OCI-LY7 (cell line): ENCODE data around the gene SAP30L. TPM values are rescaled to one million over a fixed set of nuclear protein-coding genes. Genes with fewer than 3 reads are reported as not detected.
A peak's percentile ranks its signal among the peaks of the same experiment; 100 is the strongest.

Experiments
- BruUV-seq: library from RNA; stranded (reverse); fragments of 400-500 nt; replicated peaks from 2 replicates; lab custom pipeline; 2021; lab: Mats Ljungman, UMichigan
- CTCF ChIA-PET: fragments of 300-600 bp; sonication (Branson Sonifier 250); formaldehyde crosslinking; loops from one replicate; lab custom pipeline; 2022; ENCODE audit warnings: antibody characterized with exemption; ENCODE audit not compliant: unreplicated experiment; lab: Charles Lee
- POLR2A ChIA-PET: fragments of 300-600 bp; sonication (Branson Sonifier 250); formaldehyde crosslinking; loops from one replicate; lab custom pipeline; 2022; ENCODE audit warnings: antibody characterized with exemption; lab: Charles Lee
- DNase-seq: peaks from one replicate; pipeline ENCODE4 v3.0.0-alpha.2; 2015; ENCODE audit warnings: low spot score
- H2AFZ ChIP-seq: fragments of 200-600 bp; sonication (generic), shearing (Covaris generic); 2 replicates; pipeline ENCODE4 v1.6.1; 2014; ENCODE audit warnings: mild to moderate bottlenecking, antibody characterized with exemption, low read length, moderate library complexity
- H3K27ac ChIP-seq: fragments of 200-600 bp; sonication (generic); 2 replicates; pipeline ENCODE4 v1.5.1; 2014; ENCODE audit warnings: mixed run types, low read depth, mild to moderate bottlenecking, moderate library complexity, low read length, inconsistent platforms; ENCODE audit not compliant: poor library complexity, severe bottlenecking
- H3K36me3 ChIP-seq: fragments of 200-600 bp; sonication (generic); 2 replicates; pipeline ENCODE4 v1.6.1; 2014; ENCODE audit warnings: mild to moderate bottlenecking, antibody characterized with exemption, low read length, moderate library complexity, mixed read lengths; ENCODE audit not compliant: insufficient read depth
- H3K4me1 ChIP-seq: fragments of 200-600 bp; sonication (generic); 2 replicates; pipeline ENCODE4 v1.5.1; 2014; ENCODE audit warnings: mild to moderate bottlenecking, low read length; ENCODE audit not compliant: insufficient read depth, poor library complexity, severe bottlenecking
- H3K4me2 ChIP-seq: fragments of 200-600 bp; sonication (generic); 2 replicates; pipeline ENCODE4 v1.6.1; 2014; ENCODE audit warnings: mild to moderate bottlenecking, low read length
- H3K4me3 ChIP-seq: fragments of 200-600 bp; sonication (generic); 2 replicates; pipeline ENCODE4 v1.5.1; 2014; ENCODE audit warnings: mild to moderate bottlenecking, low read depth, low read length; ENCODE audit not compliant: poor library complexity, severe bottlenecking
- H3K79me2 ChIP-seq: fragments of 200-600 bp; sonication (generic); 2 replicates; pipeline ENCODE4 v1.6.1; 2016; ENCODE audit warnings: low read depth, mild to moderate bottlenecking, low read length, moderate library complexity, mixed read lengths; ENCODE audit not compliant: insufficient read depth
- H3K9me2 ChIP-seq: fragments of 200-600 bp; sonication (generic); 2 replicates; pipeline ENCODE4 v1.6.1; 2016; ENCODE audit warnings: mild to moderate bottlenecking, low read length, mixed read lengths; ENCODE audit not compliant: insufficient read depth
- H3K9me3 ChIP-seq: fragments of 200-600 bp; sonication (generic); 2 replicates; pipeline ENCODE4 v1.6.1; 2014; ENCODE audit warnings: mild to moderate bottlenecking, mixed run types, low read length, mixed read lengths
- H4K20me1 ChIP-seq: fragments of 200-600 bp; sonication (generic); 2 replicates; pipeline ENCODE4 v1.6.1; 2014; ENCODE audit warnings: mild to moderate bottlenecking, antibody characterized with exemption, low read length, moderate library complexity, mixed read lengths; ENCODE audit not compliant: insufficient read depth
- EZH2phosphoT487 ChIP-seq: fragments of 200-600 bp; sonication (generic); IDR thresholded peaks from 2 replicates; pipeline ENCODE4 v1.6.1; 2018; ENCODE audit warnings: low read depth, borderline replicate concordance, mild to moderate bottlenecking, mixed run types, antibody characterized with exemption, low read length, moderate library complexity, mixed read lengths
- intact Hi-C: fragments of 100-400 bp; cut with micrococcal nuclease; formaldehyde crosslinking; loops from one replicate; pipeline ENCODE4 v1.10.0; 2022; ENCODE audit not compliant: unreplicated experiment
- total RNA-seq, 2 experiments: library from RNA; depleted of rRNA in 1 of 2; stranded (reverse); fragments of >200 nt in 1 of 2; shearing (Covaris generic) in 1 of 2; gene quantifications; 2 replicates each; pipeline ENCODE4 v1.2.3, GENCODE V29; 2014 to 2022
- TF ChIP-seq, protein P1 (sequence below): fragments of 200-600 bp; sonication (generic); conservative IDR thresholded peaks from 2 replicates; pipeline ENCODE4 v1.5.1; 2014; ENCODE audit warnings: mild to moderate bottlenecking, antibody characterized with exemption, low read length, moderate library complexity, mixed read lengths

Gene SAP30L
- total RNA-seq, 2 experiments from 2014 or later = 37.5 to 38.7 TPM

DNA sequence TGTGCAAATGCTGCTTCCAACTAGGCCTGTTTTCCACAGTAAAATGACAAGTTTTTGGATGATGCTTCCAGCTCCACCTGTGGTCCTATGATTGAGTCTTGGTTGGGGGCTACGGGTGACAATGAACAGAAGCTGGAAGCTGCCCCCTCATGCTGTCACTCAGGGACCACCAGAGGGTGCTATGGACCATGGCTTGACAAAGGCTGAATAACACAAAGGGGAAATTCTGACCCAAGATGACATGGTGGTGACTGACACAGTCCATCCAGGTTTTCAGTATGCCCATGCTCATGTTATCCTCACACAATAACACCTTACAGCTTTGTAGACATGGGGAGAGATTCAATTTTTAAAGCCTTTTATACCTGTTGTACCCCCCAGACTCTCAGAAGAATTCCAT is 23.9 kb upstream of the SAP30L start:
- Histone ChIP-seq H3K4me1 (peaks cover 1% of the 10 kb centered on the region), H4K20me1 (no peaks in the 10 kb centered on the region), H3K36me3 (no peaks in the 10 kb centered on the region), H3K9me3 (peaks cover 13% of the 10 kb centered on the region; the same call in 1 of the 2 replicates), H3K27ac (no peak overlapping the region), H3K4me3 (no peak overlapping the region), H2AFZ (no peak overlapping the region), H3K79me2 (no peaks in the 10 kb centered on the region), H3K4me2 (no peak overlapping the region), H3K9me2 (no peaks in the 10 kb centered on the region)
- DNase-seq = peak; percentile 51
- POLR2A ChIA-PET = interaction anchor here (0.6 to 1.5 kb wide), 3 partner anchors 19 to 210 kb away, joined by 3 read pairs; no protein-coding TSS in a partner anchor
- CTCF ChIA-PET = no interaction called here
- no peak for TF ChIP-seq EZH2phosphoT487
- TF ChIP-seq, protein P1, sequence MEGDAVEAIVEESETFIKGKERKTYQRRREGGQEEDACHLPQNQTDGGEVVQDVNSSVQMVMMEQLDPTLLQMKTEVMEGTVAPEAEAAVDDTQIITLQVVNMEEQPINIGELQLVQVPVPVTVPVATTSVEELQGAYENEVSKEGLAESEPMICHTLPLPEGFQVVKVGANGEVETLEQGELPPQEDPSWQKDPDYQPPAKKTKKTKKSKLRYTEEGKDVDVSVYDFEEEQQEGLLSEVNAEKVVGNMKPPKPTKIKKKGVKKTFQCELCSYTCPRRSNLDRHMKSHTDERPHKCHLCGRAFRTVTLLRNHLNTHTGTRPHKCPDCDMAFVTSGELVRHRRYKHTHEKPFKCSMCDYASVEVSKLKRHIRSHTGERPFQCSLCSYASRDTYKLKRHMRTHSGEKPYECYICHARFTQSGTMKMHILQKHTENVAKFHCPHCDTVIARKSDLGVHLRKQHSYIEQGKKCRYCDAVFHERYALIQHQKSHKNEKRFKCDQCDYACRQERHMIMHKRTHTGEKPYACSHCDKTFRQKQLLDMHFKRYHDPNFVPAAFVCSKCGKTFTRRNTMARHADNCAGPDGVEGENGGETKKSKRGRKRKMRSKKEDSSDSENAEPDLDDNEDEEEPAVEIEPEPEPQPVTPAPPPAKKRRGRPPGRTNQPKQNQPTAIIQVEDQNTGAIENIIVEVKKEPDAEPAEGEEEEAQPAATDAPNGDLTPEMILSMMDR = peak; percentile 82
- intact Hi-C loops = no loop called here
- no TSS peak for BruUV-seq

DNA sequence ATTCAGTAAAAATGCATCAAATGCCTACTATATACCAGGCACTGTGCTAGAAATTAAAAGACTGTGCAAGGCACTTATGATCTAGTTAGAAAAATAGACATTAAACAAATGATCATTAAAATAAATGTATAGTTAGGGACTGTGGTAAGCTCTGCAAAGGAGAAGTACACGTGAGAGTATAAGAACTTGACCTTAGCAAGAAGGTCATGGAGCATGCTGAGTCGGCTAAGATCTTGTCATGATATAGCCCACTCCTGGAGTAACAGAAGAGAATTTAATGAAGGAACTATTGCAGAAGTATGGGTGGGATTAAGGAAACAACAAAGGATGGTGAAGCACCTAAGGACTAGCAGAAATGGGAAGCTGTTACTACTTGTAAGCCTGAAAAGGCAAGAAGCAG is 23.5 kb upstream of the SAP30L start:
- no peak overlapping the region for H3K27ac ChIP-seq
- H4K20me1 ChIP-seq = no peaks in the 10 kb centered on the region
- no peak overlapping the region for H3K4me3 ChIP-seq
- H3K9me2 ChIP-seq = no peaks in the 10 kb centered on the region
- no peak for TF ChIP-seq EZH2phosphoT487
- TF ChIP-seq, protein P1 = no peak
- no peak for DNase-seq
- ChIA-PET CTCF (no interaction called here), POLR2A (interaction anchor here (0.6 to 1.5 kb wide), 3 partner anchors 19 to 209 kb away, joined by 3 read pairs; no protein-coding TSS in a partner anchor)
- no peak overlapping the region for H3K4me2 ChIP-seq
- no TSS peak for BruUV-seq
- intact Hi-C loops = no loop called here
- no peaks in the 10 kb centered on the region for H3K79me2 ChIP-seq
- no peak overlapping the region for H2AFZ ChIP-seq
- H3K36me3 ChIP-seq = no peaks in the 10 kb centered on the region
- H3K4me1 ChIP-seq = no peaks in the 10 kb centered on the region
- peaks cover 13% of the 10 kb centered on the region; the same call in 1 of the 2 replicates for H3K9me3 ChIP-seq

DNA sequence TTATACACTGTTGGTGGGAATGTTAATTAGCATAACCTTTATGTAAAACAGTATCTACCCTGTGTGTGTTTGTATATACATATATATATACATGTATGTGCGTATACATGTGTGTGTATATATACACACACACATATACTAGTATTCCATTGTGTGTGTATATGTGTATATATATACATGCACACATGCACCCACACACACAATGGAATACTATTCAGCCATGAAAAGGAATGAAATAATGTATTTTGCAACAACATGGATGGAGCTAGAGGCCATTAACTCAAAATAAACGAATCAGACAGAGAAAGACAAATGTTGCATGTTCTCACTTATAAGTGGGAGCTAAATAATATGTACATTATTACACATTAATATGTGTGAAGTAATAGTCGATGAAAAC is 17.6 kb upstream of the SAP30L start:
- Histone ChIP-seq H3K4me1 (no peaks in the 10 kb centered on the region), H3K9me3 (peaks cover 7% of the 10 kb centered on the region; the same call in 1 of the 2 replicates), H3K9me2 (no peaks in the 10 kb centered on the region), H3K4me3 (no peak overlapping the region), H3K27ac (no peak overlapping the region), H4K20me1 (no peaks in the 10 kb centered on the region), H3K4me2 (no peak overlapping the region), H2AFZ (no peak overlapping the region), H3K36me3 (no peaks in the 10 kb centered on the region), H3K79me2 (no peaks in the 10 kb centered on the region)
- TF ChIP-seq EZH2phosphoT487 = no peak
- TF ChIP-seq, protein P1 = no peak
- no TSS peak for BruUV-seq
- intact Hi-C loops = no loop called here
- POLR2A ChIA-PET = no interaction called here
- DNase-seq = no peak
- CTCF ChIA-PET = no interaction called here
